GM20431 (cell line): ENCODE data around the gene BORCS5.
"Not testable (repeated sequence)": the region's sequence is repeated elsewhere in the genome, so short reads cannot be mapped to it uniquely, and the experiment has no call there.

Experiments used
- in situ Hi-C: fragments of 300-500 bp; cut with MseI, MboI; formaldehyde crosslinking; loops from one replicate; pipeline ENCODE4 v1.15.0; 2020; ENCODE audit warnings: low sequenced_read_pairs; ENCODE audit not compliant: unreplicated experiment

Gene BORCS5

GRCh38 chr12:12450043-12450471 is 93.2 kb downstream of the BORCS5 start:
- in situ Hi-C loops: no loop called here

GRCh38 chr12:12451098-12451497 is 94.2 kb downstream of the BORCS5 start:
- in situ Hi-C loops: no loop called here

- in situ Hi-C loops: no loop called here
These were observed 95.5 kb downstream of the BORCS5 start for GRCh38 chr12:12452326-12452902.

GRCh38 chr12:12453635-12454034 is 96.8 kb downstream of the BORCS5 start:
- in situ Hi-C loops: no loop called here

- in situ Hi-C loops: no loop called here
These were observed 97.4 kb downstream of the BORCS5 start for GRCh38 chr12:12454315-12454714.

- in situ Hi-C loops: no loop called here
These were observed 99.8 kb downstream of the BORCS5 start for GRCh38 chr12:12456637-12457036.

GRCh38 chr12:12460935-12461922 is 104.4 kb downstream of the BORCS5 start:
- in situ Hi-C loops: no loop called here

GRCh38 chr12:12461923-12462315 is 105.0 kb downstream of the BORCS5 start:
- in situ Hi-C loops: no loop called here

GRCh38 chr12:12465522-12465921 is 108.6 kb downstream of the BORCS5 start:
- in situ Hi-C loops: no loop called here

- in situ Hi-C loops: no loop called here
These were observed 109.3 kb downstream of the BORCS5 start for GRCh38 chr12:12466157-12466556.

GRCh38 chr12:12467264-12467663 is 110.4 kb downstream of the BORCS5 start:
- in situ Hi-C loops: no loop called here

- in situ Hi-C loops: no loop called here
These were observed 110.9 kb downstream of the BORCS5 start for GRCh38 chr12:12467688-12468261.

- in situ Hi-C loops: no loop called here
These were observed 111.7 kb downstream of the BORCS5 start for GRCh38 chr12:12468575-12468974.

GRCh38 chr12:12469386-12469785 is 112.5 kb downstream of the BORCS5 start:
- in situ Hi-C loops: no loop called here

GRCh38 chr12:12470751-12471306 is 114.0 kb downstream of the BORCS5 start:
- in situ Hi-C loops: no loop called here

GRCh38 chr12:12471982-12472961 is 115.4 kb downstream of the BORCS5 start:
- in situ Hi-C loops: not testable (repeated sequence)

GRCh38 chr12:12473223-12473622 is 116.3 kb downstream of the BORCS5 start:
- in situ Hi-C loops: no loop called here

- in situ Hi-C loops: no loop called here
These were observed 117.6 kb downstream of the BORCS5 start for GRCh38 chr12:12474471-12474928.
